Mononuclear cell (primary cell): ENCODE data around the gene DPP6. TPM values are rescaled to one million over a fixed set of nuclear protein-coding genes. Genes with fewer than 3 reads are reported as not detected.

Source experiments
- H3K27me3 ChIP-seq: 2 replicates; pipeline ENCODE4 v1.6.0; 2011; ENCODE audit warnings: low read length, control low read depth; ENCODE audit not compliant: insufficient read depth
- H3K4me1 ChIP-seq: 2 replicates; pipeline ENCODE4 v1.5.1; 2011; ENCODE audit warnings: mild to moderate bottlenecking, low read length, control low read depth; ENCODE audit not compliant: insufficient read depth
- H3K4me3 ChIP-seq: 2 replicates; pipeline ENCODE4 v1.5.1; 2011; ENCODE audit warnings: mild to moderate bottlenecking, low read length, moderate library complexity
- H3K9me3 ChIP-seq: 2 replicates; pipeline ENCODE4 v1.5.1; 2011; ENCODE audit warnings: low read depth, mild to moderate bottlenecking, control low read depth, low read length
- total RNA-seq: library from RNA; depleted of rRNA; stranded (reverse); fragments of >200 nt; gene quantifications from one replicate; pipeline ENCODE4 v1.2.3, GENCODE V29; 2012

DPP6 gene
- total RNA-seq, 1 donor, result not detected

DNA sequence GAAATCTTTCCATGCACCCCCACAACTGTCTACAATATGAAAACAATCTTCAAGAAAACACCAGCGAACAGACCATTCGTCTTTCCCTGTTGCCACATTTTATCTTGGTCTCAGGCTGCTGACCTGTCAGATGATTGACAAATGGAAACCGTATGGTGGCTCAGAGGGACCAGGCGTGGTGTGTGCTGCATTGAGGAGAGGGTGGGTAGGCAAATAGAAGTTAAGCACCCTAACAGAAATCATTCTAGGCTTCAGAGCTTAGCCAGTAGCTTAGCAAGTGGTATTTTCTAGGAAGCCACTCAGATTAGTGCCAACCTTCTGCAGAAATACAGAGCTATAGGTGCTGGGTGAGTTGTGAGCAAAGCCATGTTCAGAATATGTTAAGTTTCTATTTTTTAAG lies 114.9 kb downstream of the DPP6 start:
- H3K9me3 ChIP-seq, result no peaks in the 10 kb centered on the region
- H3K4me1 ChIP-seq, result no peaks in the 10 kb centered on the region
- no peak overlapping the region for H3K4me3 ChIP-seq
- H3K27me3 ChIP-seq, result no peaks in the 10 kb centered on the region

GRCh38 chr7:154167807-154168206 lies 115.6 kb downstream of the DPP6 start:
- H3K4me1 ChIP-seq, result no peaks in the 10 kb centered on the region
- no peaks in the 10 kb centered on the region for H3K27me3 ChIP-seq
- H3K4me3 ChIP-seq, result no peak overlapping the region
- H3K9me3 ChIP-seq, result no peaks in the 10 kb centered on the region

GRCh38 chr7:154171422-154171821 lies 119.2 kb downstream of the DPP6 start:
- Histone ChIP-seq H3K4me3 (no peak overlapping the region), H3K4me1 (no peaks in the 10 kb centered on the region), H3K9me3 (no peaks in the 10 kb centered on the region), H3K27me3 (no peaks in the 10 kb centered on the region)

GRCh38 chr7:154172236-154172635 lies 120.0 kb downstream of the DPP6 start:
- no peak overlapping the region for H3K4me3 ChIP-seq
- no peaks in the 10 kb centered on the region for H3K9me3 ChIP-seq
- no peaks in the 10 kb centered on the region for H3K4me1 ChIP-seq
- no peaks in the 10 kb centered on the region for H3K27me3 ChIP-seq

- no peaks in the 10 kb centered on the region for H3K27me3 ChIP-seq
- H3K4me3 ChIP-seq, result no peak overlapping the region
- H3K4me1 ChIP-seq, result no peaks in the 10 kb centered on the region
- H3K9me3 ChIP-seq, result no peaks in the 10 kb centered on the region
Observed at GRCh38 chr7:154177584-154177983, 125.4 kb downstream of the DPP6 start.

DNA sequence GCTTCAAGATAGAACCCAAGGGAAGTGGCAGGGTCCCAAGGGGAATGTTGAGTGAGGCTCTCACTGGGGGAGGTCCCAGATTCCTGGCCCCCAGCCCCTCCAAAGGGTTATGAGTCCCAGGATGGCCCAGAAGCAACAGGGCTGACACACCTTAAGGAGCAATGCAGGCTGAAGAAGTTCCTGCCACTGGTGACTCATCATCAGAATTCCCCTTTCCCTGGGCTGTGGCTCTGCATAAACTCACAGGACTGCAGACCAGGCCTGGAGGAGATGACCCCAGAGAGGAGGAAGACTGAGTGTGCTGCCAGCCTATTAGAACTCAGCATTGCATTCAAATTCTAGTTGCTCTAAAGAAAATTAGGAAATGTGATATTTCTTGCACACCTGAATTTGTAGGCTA lies 126.7 kb downstream of the DPP6 start:
- no peaks in the 10 kb centered on the region for H3K27me3 ChIP-seq
- no peaks in the 10 kb centered on the region for H3K4me1 ChIP-seq
- no peak overlapping the region for H3K4me3 ChIP-seq

GRCh38 chr7:154183482-154183881 lies 131.3 kb downstream of the DPP6 start:
- H3K4me3 ChIP-seq, result no peak overlapping the region
- H3K4me1 ChIP-seq, result no peaks in the 10 kb centered on the region

More for the DNA sequence above, 126.7 kb downstream of the DPP6 start:
- H3K9me3 ChIP-seq, result no peaks in the 10 kb centered on the region

DNA sequence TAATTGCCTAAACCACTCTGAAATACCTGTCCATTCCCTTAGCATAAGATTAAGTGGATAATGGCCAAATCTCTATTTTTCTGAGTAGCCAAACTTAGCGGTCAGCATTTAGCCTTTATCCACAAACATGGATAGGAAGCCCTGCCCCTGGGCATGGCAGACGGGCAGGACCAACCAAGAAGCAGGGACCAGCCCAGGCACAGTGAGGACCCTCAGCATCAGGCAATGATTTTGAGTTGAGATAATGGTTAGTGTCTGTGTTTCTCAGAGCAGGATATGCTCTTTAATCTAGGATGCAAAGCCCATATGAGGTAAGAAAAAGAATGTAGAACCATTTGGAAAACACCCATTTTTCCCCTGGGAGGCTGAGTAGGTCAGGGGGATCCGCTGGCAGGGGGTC lies 131.7 kb downstream of the DPP6 start:
- H3K27me3 ChIP-seq, result no peaks in the 10 kb centered on the region
- no peak overlapping the region for H3K4me3 ChIP-seq
- no peaks in the 10 kb centered on the region for H3K9me3 ChIP-seq

More at GRCh38 chr7:154183482-154183881, 131.3 kb downstream of the DPP6 start:
- no peaks in the 10 kb centered on the region for H3K27me3 ChIP-seq
- H3K9me3 ChIP-seq, result no peaks in the 10 kb centered on the region

DNA sequence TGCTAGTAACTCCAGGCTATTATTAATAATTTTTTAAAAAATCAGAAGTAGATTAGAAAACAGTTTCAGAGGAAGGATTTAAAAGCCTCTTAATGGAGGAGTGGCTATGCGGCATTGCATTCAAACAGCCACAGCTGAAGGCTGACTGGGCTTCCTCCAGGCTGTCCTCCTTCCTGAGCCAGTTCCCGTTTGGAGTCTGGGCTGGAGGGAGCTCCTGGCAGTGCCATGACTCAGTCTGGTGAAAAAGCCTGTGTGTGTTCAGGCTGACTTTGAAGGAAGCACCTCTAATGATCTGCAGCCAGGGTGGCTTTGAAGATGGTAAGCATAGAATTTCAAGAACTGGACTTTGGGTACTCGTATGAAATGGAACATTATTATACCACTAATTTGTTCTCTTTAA lies 134.6 kb downstream of the DPP6 start:
- Histone ChIP-seq H3K4me1 (no peaks in the 10 kb centered on the region), H3K9me3 (no peaks in the 10 kb centered on the region), H3K27me3 (no peaks in the 10 kb centered on the region), H3K4me3 (no peak overlapping the region)

More for the DNA sequence above, 131.7 kb downstream of the DPP6 start:
- no peaks in the 10 kb centered on the region for H3K4me1 ChIP-seq

- Histone ChIP-seq H3K9me3 (no peaks in the 10 kb centered on the region), H3K4me3 (no peak overlapping the region), H3K4me1 (no peaks in the 10 kb centered on the region), H3K27me3 (no peaks in the 10 kb centered on the region)
Observed at GRCh38 chr7:154188330-154188729, 136.1 kb downstream of the DPP6 start.

- H3K4me3 ChIP-seq, result no peak overlapping the region
- no peaks in the 10 kb centered on the region for H3K9me3 ChIP-seq
- H3K4me1 ChIP-seq, result no peaks in the 10 kb centered on the region
- H3K27me3 ChIP-seq, result no peaks in the 10 kb centered on the region
Observed at GRCh38 chr7:154195266-154195665, 143.1 kb downstream of the DPP6 start.

GRCh38 chr7:154198481-154198880 lies 146.3 kb downstream of the DPP6 start:
- Histone ChIP-seq H3K27me3 (no peaks in the 10 kb centered on the region), H3K4me1 (no peaks in the 10 kb centered on the region), H3K4me3 (no peak overlapping the region), H3K9me3 (no peaks in the 10 kb centered on the region)

GRCh38 chr7:154200241-154200640 lies 148.0 kb downstream of the DPP6 start:
- Histone ChIP-seq H3K4me1 (no peaks in the 10 kb centered on the region), H3K27me3 (no peaks in the 10 kb centered on the region), H3K9me3 (no peaks in the 10 kb centered on the region), H3K4me3 (no peak overlapping the region)

DNA sequence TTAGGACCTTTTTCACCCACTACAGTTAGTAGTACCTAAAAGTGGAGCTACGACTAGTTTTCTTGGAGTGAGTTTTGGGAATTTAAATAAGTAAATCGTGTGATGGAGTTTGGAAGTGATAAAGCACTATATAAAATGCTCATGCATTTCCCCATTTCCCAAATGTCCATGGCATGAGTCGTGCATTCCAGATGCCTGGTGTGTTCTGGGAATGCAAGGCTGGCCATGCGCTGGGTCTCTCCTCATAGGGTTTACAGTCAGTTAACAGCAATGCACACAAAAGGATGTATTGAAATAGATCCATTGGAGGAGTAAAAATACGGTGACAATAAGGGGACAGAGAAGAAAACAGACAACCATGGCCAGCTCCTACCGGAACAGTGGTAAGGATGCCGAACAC lies 149.8 kb downstream of the DPP6 start:
- H3K9me3 ChIP-seq, result no peaks in the 10 kb centered on the region
- no peaks in the 10 kb centered on the region for H3K4me1 ChIP-seq
- H3K4me3 ChIP-seq, result no peak overlapping the region
- no peaks in the 10 kb centered on the region for H3K27me3 ChIP-seq

GRCh38 chr7:154204046-154204445 lies 151.8 kb downstream of the DPP6 start:
- Histone ChIP-seq H3K4me1 (no peaks in the 10 kb centered on the region), H3K4me3 (no peak overlapping the region), H3K27me3 (no peaks in the 10 kb centered on the region), H3K9me3 (no peaks in the 10 kb centered on the region)

DNA sequence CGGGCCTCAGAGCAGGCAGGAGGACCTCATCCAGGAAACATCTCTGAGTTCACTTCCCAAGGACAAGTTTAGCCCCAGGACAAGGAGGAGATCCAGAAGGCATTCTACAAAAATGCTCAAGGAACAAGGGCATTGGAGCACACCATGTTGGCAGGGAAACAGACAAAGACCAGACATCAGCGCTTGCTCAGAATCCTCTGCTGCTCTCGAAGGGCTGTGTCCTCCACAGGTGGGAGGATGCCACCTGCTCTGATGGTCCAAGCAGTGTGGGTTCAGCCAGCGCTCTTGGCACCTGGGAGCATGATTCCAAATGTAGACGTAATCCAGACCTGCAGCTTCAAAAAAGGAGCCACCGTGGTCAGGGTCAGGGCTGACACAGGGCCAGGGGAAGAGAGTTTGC lies 160.7 kb downstream of the DPP6 start:
- H3K9me3 ChIP-seq, result no peaks in the 10 kb centered on the region
- H3K27me3 ChIP-seq, result no peaks in the 10 kb centered on the region

More for the DNA sequence above, 160.7 kb downstream of the DPP6 start:
- Histone ChIP-seq H3K4me1 (no peaks in the 10 kb centered on the region), H3K4me3 (no peak overlapping the region)
